Stimulated activated CD8-positive, alpha-beta memory T cell treated with anti-CD3 and anti-CD28 coated beads, Interleukin-4, amount 100 ng/mL, for 48 hours (primary cell): Measurements from ENCODE around the gene PLCH1.

Experiments
- DNase-seq: peaks from one replicate; pipeline ENCODE4 v3.0.0-alpha.2; 2020

PLCH1 gene, protein sequence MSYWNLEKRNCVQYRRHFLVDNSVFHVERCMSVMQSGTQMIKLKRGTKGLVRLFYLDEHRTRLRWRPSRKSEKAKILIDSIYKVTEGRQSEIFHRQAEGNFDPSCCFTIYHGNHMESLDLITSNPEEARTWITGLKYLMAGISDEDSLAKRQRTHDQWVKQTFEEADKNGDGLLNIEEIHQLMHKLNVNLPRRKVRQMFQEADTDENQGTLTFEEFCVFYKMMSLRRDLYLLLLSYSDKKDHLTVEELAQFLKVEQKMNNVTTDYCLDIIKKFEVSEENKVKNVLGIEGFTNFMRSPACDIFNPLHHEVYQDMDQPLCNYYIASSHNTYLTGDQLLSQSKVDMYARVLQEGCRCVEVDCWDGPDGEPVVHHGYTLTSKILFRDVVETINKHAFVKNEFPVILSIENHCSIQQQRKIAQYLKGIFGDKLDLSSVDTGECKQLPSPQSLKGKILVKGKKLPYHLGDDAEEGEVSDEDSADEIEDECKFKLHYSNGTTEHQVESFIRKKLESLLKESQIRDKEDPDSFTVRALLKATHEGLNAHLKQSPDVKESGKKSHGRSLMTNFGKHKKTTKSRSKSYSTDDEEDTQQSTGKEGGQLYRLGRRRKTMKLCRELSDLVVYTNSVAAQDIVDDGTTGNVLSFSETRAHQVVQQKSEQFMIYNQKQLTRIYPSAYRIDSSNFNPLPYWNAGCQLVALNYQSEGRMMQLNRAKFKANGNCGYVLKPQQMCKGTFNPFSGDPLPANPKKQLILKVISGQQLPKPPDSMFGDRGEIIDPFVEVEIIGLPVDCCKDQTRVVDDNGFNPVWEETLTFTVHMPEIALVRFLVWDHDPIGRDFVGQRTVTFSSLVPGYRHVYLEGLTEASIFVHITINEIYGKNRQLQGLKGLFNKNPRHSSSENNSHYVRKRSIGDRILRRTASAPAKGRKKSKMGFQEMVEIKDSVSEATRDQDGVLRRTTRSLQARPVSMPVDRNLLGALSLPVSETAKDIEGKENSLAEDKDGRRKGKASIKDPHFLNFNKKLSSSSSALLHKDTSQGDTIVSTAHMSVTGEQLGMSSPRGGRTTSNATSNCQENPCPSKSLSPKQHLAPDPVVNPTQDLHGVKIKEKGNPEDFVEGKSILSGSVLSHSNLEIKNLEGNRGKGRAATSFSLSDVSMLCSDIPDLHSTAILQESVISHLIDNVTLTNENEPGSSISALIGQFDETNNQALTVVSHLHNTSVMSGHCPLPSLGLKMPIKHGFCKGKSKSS (N-terminal part only)

DNA sequence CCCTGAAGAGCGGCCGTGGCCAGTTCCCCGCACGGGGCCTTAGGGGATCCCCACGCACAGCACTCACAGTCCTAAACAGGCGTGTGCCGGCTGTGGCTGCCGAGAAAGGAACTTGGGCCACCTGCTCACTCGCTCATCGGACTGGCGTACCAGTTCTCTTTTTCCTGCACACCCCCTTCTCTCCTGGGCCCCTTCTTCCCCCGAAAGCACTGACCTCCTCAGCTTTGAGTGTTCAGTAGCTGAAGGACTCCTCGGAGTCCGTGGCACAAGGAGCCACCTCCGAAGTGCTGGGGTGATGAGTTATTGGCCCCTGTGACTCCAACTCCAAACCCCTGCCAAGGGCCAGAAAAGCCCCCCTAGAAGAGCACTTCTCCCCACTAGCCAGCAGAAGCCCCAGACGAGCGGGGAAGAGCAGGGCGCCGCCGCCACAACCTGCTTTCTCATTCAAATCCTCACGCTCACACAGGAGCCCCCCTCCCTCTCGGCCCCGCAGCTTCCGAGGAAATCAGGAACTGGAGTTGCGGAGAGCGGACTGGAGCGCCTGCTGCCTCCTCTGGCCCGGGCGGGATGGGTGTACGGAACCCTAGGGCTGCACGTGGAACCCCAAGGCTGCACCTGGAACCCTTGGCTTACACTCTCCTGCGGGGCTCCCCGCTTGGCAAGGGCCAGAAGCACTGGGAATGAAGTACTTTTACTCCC is at the start of gene PLCH1:
Gene PLCH1 (minus strand): TSS at position 446 of the 699 bp plus-strand sequence. CDS start 40,847 bp downstream, outside the sequence.
- peak; percentile 47 for DNase-seq

- DNase-seq = no peak
Observed at GRCh38 chr3:155792532-155792931, 47.7 kb upstream of the PLCH1 start.

- no peak for DNase-seq
Observed at GRCh38 chr3:155791190-155791589, 46.3 kb upstream of the PLCH1 start.

GRCh38 chr3:155790272-155790925 is 45.5 kb upstream of the PLCH1 start:
- DNase-seq = no peak

GRCh38 chr3:155785662-155786295 is 40.9 kb upstream of the PLCH1 start:
- DNase-seq = no peak

DNA sequence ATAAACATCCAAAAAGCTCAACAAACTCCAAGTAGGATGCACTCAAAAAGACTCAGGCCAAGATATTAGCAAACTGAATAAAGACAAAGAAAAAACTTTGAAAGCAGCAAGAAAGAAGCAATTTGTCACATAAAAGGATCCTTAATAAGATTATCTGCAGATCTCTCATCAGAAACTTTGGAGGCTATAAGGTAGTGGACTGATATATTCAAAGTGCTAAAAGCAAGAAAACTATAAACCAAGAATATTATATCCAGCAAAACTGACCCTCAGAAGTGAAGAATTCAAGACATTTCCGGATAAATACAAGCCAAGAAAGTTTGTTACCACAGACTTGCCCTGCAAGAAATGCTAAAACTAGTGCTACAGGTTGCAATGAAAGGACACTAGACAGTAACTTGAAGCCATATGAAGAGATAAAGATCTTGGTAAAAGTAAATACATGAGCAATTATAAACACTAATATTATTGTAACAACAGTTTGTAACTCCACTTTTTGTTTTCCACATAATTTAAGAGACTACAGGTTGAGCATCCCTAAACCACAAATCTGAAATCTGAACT is 37.6 kb upstream of the PLCH1 start:
- DNase-seq = no peak

DNA sequence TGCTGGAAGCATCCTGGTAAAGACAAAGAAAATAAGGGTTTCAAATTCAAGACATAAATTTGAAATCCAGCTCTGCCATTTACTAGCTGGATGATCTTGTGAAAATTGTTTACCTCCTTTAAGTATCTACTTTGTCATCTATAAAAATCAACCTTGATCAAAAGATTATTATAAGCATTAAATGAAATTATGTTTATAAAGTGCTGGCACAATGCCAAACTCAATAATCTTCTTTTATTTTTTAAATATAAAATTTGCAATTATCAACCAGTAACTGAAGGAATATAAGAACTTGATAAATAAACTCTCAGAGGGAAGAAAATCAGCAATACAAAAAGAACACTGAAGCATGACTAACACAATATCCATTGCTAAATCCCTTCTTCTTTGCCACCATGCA is 35.4 kb upstream of the PLCH1 start:
- no peak for DNase-seq

GRCh38 chr3:155778462-155778861 is 33.6 kb upstream of the PLCH1 start:
- DNase-seq = no peak

- no peak for DNase-seq
Observed at GRCh38 chr3:155772801-155773200, 27.9 kb upstream of the PLCH1 start.

GRCh38 chr3:155771126-155771525 is 26.3 kb upstream of the PLCH1 start:
- no peak for DNase-seq

DNA sequence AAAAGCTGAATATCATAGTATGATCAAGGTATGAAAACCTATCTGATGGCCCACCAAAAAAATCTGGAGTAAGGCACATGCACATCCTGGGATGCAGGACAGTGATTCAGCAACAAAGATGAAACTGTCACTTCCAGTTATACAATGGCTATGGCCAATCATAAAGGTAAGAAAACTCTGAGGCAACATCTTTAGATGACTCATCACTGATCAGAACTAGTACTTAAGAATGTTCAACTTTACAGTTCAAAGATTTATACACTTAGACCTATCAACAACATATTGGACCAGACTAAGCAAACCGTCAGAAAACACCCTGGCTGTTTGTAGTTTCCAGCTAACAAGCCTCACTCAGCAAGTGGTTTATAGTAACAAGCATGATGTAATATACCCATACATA is 21.3 kb upstream of the PLCH1 start:
- no peak for DNase-seq

DNA sequence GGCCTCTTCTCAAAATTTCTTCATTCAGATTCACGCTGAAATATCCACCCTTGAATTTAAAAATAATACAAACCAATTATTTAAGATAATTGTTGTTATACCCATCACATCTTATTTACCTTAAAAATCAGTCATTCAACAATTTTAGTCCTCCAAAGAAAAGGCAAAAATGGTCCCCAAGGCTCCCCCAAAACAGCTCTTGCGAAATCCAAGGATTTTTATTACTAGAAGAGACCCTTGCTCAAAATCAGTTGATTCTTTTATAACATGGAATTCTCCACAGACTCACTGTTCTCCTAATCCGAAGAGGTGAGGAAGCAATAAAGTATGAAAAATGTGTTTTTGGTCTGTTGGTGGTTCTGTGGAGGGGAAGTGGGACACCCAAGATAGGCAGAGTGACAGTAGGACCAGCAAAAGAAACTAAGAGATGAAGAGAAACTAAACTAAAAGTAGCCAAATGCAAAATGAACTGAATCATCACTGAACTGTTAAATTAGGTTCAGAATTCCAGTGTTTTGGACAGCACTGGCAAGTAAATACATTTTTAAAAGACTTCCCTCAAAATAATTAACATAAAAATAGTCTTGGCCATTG is 19.1 kb upstream of the PLCH1 start:
- no peak for DNase-seq

- no peak for DNase-seq
Observed at GRCh38 chr3:155760653-155761052, 15.8 kb upstream of the PLCH1 start.

DNA sequence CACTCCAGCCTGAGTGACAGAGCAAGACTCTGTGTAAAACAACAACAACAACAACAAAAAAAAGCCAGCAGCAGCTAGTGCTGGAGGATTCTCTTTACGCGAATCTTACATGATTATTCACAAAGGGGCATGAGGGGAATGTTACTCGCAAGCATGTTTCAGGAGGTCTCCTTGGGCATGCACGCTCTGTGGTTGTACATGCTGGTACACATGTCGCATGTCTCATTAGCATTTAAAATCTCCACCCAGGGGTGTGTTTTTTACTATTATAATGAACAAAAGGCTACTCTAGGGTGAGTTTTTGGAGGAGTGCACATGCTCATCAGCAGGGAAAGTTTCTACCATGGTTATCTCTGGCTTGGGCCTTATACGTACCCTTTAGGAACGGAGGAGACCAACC is 12.7 kb upstream of the PLCH1 start:
- no peak for DNase-seq

DNA sequence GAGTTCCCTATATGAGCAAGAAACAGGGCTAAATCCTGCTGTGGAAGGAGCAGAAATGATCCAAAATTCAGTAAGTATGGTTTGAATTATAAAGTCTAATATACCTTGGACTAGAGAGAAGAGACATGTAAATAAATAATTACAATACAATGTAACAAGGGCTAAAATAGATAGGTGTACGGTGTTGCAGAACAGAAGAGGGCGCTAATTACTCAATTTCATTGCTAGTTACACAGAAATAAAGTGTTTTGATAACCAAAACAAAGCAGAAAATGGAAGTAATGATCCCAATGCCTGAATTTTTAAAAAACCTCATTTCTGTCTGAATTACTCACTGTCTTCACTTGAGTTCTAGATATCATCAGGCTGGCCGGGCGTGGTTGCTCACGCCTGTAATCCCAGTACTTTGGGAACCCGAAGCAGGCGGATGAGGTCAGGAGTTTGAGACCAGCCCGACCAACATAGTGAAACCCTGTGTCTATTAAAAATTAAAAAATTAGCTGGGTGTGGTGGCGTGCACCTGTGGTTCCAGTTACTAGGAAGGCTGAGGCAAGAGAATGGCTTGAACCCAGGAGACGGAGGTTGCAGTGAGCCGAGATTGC is 8.3 kb upstream of the PLCH1 start:
- no peak for DNase-seq

- DNase-seq = no peak
Observed at GRCh38 chr3:155748611-155749365, 3.9 kb upstream of the PLCH1 start.

DNA sequence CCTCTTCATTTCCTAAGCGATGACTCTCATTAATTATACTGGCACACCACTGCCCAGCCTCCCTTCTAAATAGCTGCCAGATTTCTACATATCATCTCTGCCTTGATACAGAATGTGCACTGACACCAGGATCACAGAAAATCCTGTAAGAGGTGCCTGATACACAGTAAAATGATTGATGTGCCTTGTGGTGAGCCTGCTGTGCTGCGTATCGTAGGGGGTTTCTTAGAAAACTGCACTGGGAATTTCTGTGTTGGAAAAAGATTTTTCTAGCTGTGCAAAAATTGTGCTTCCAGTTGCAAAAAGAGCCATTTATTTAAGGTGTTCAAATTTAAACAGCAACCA is 3.0 kb upstream of the PLCH1 start:
- no peak for DNase-seq

- no peak for DNase-seq
Observed at GRCh38 chr3:155747286-155747945, 2.5 kb upstream of the PLCH1 start.

DNA sequence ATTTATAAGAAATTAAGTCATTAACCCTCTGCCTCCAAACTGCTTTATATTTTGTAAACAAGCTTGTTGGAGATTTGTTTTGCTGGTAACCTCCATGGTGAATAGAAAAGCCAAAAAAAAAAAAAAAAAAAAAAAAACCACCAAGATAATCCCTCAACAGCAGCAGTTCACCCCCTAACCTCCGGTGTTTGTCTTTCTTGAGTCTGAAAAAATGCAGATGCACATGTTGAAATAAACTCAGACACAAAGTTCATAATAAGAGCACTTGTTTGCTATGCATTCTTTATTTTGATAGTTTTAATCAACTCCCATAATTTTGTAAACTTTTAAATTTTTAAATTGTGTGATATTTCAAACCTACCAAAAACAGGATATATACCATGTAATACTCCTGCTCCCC is 1.8 kb upstream of the PLCH1 start:
- DNase-seq = no peak
